Liver (tissue), 9 donors: ENCODE results near the gene DDX46. TPM values are rescaled to one million over a fixed set of nuclear protein-coding genes. Genes with fewer than 3 reads are reported as not detected.
"Not testable (repeated sequence)": the region's sequence is repeated elsewhere in the genome, so short reads cannot be mapped to it uniquely, and the experiment has no call there.

Source experiments
- DNase-seq: peaks from one replicate; pipeline ENCODE4 v3.0.0-alpha.2; 2017; ENCODE audit warnings: low spot score
- H3K27ac ChIP-seq, 2 donors: one replicate each; pipeline ENCODE4 v1.7.0; 2013; ENCODE audit warnings: inconsistent platforms in 2 of 2, low read length in 2 of 2, control low read depth in 1 of 2, low read depth in 1 of 2, mild to moderate bottlenecking in 1 of 2
- H3K27me3 ChIP-seq, 4 donors: one replicate each; pipeline versions ENCODE4 v1.6.1 to v1.7.0; 2013; ENCODE audit warnings: low read length in 3 of 4, inconsistent platforms in 1 of 4, mild to moderate bottlenecking in 1 of 4, moderate library complexity in 1 of 4; ENCODE audit not compliant: control insufficient read depth in 4 of 4, insufficient read depth in 4 of 4
- H3K36me3 ChIP-seq, 4 donors: one replicate each; pipeline versions ENCODE4 v1.6.1 to v1.7.0; 2013; ENCODE audit warnings: low read length in 3 of 4, mild to moderate bottlenecking in 3 of 4, low read depth in 1 of 4, moderate library complexity in 1 of 4; ENCODE audit not compliant: control insufficient read depth in 4 of 4, insufficient read depth in 3 of 4
- H3K4me1 ChIP-seq, 4 donors: one replicate each; pipeline versions ENCODE4 v1.6.1 to v1.7.0; 2013; ENCODE audit warnings: low read length in 3 of 4, mild to moderate bottlenecking in 3 of 4, moderate library complexity in 1 of 4; ENCODE audit not compliant: control insufficient read depth in 4 of 4, insufficient read depth in 4 of 4
- H3K4me3 ChIP-seq, 3 donors: one replicate each; pipeline versions ENCODE4 v1.6.1 to v1.7.0; 2013; ENCODE audit warnings: low read length in 3 of 3, control low read depth in 1 of 3, low read depth in 1 of 3, mild to moderate bottlenecking in 1 of 3
- H3K9ac ChIP-seq, 2 donors: one replicate each; pipeline ENCODE4 v1.7.0; 2013; ENCODE audit warnings: low read length in 2 of 2, mild to moderate bottlenecking in 2 of 2, moderate library complexity in 2 of 2, control low read depth in 1 of 2, low read depth in 1 of 2
- H3K9me3 ChIP-seq, 4 donors: one replicate each; pipeline versions ENCODE4 v1.6.1 to v1.7.0; 2013; ENCODE audit warnings: low read length in 3 of 4; ENCODE audit not compliant: control insufficient read depth in 4 of 4
- CTCF ChIP-seq: fragments of 150-350 bp; IDR thresholded peaks from 2 replicates; pipeline ENCODE4 v1.5.1; 2017; ENCODE audit warnings: improper control_type of control experiment, low read depth, low read length; ENCODE audit not compliant: missing input control
- EGR1 ChIP-seq, 2 donors: IDR thresholded peaks; 2 replicates each; pipeline ENCODE4 v1.6.1; 2016 to 2018; ENCODE audit warnings: antibody characterized with exemption in 2 of 2, low read depth in 2 of 2
- HNF4A ChIP-seq, 2 donors: conservative IDR thresholded peaks; 2 replicates each; pipeline ENCODE4 v1.6.1; 2016; ENCODE audit warnings: antibody characterized with exemption in 2 of 2, mild to moderate bottlenecking in 2 of 2
- HNF4G ChIP-seq: IDR thresholded peaks from 2 replicates; pipeline ENCODE4 v1.6.1; 2016; ENCODE audit warnings: antibody characterized with exemption
- RAD21 ChIP-seq, 2 donors: IDR thresholded peaks; 2 replicates each; pipeline ENCODE4 v1.6.1; 2016; ENCODE audit warnings: antibody characterized with exemption in 2 of 2, mild to moderate bottlenecking in 2 of 2
- ZBTB33 ChIP-seq: IDR thresholded peaks from 2 replicates; pipeline ENCODE4 v1.6.1; 2016; ENCODE audit warnings: antibody characterized with exemption
- WGBS: extraction: QIAGEN DNeasy Blood & Tissue Kit; methylation state at CpG from one replicate; pipeline ENCODE4 v1.1.7; 2013; 5-methylcytosine and 5-hydroxymethylcytosine counted together
- polyA plus RNA-seq, 2 donors: library from polyadenylated mRNA; stranded (reverse) in 1 of 2; unstranded in 1 of 2; fragments of 200-250 nt in 1 of 2; fragments of >200 nt in 1 of 2; fragmentation: Nextera tagmentation in 1 of 2; extraction: Ambion mirVana in 1 of 2; gene quantifications; one replicate each; pipeline versions ENCODE4 v1.2.1 to v1.2.3, GENCODE V29; 2013 to 2015
- total RNA-seq, 2 donors: library from RNA; depleted of rRNA; stranded (reverse); fragments of >200 nt; gene quantifications; one replicate each; pipeline ENCODE4 v1.2.3, GENCODE V29; 2014
- donor health status: healthy.
- donor health status: healthy.
- donor health status: healthy.
- donor health status: healthy.
- donor health status: healthy.

Gene DDX46
- total and polyA plus RNA-seq, 4 donors: 11.2 to 24.3 (median 16.0) TPM

GRCh38 chr5:134846641-134846960 lies 88.0 kb downstream of the DDX46 start:
- DNase-seq: peak; percentile 39
- no peaks in the 10 kb centered on the region for H3K27me3 ChIP-seq
- no peaks in the 10 kb centered on the region for H3K9me3 ChIP-seq
- peak overlapping the region; percentile 64 to 96 (median 94) for H3K4me3 ChIP-seq
- H3K36me3 ChIP-seq: no peaks in the 10 kb centered on the region
- H3K9ac ChIP-seq: peak overlapping the region; percentile 48 to 99
- H3K27ac ChIP-seq: peak overlapping the region; percentile 93 to 96
- peaks cover 6 to 35% (median 21%) of the 10 kb centered on the region in 4 donors for H3K4me1 ChIP-seq
- TF ChIP-seq ZBTB33 (peak; percentile 19), HNF4G (no peak)
- under 1% methylated on average over 11 of the region's 11 CpGs for WGBS

- not testable (repeated sequence) for H3K9me3 ChIP-seq, H3K36me3 ChIP-seq, H3K9ac ChIP-seq, H3K27me3 ChIP-seq, DNase-seq, H3K27ac ChIP-seq, H3K4me3 ChIP-seq
- H3K4me1 ChIP-seq: peaks cover 6 to 36% (median 21%) of the 10 kb centered on the region in 4 donors
- WGBS: 70% methylated on average over 7 of the region's 7 CpGs
Observed at GRCh38 chr5:134849434-134849933, 90.9 kb downstream of the DDX46 start.

GRCh38 chr5:134851307-134851923 lies 92.8 kb downstream of the DDX46 start:
- H3K9ac ChIP-seq: no peak overlapping the region
- 25% methylated on average over 1 of the region's 1 CpG for WGBS
- H3K36me3 ChIP-seq: peaks cover 3 to 15% (median 8%) of the 10 kb centered on the region in 4 donors
- H3K4me1 ChIP-seq: peaks cover 6 to 29% (median 18%) of the 10 kb centered on the region in 4 donors
- H3K27me3 ChIP-seq: no peaks in the 10 kb centered on the region
- no peak overlapping the region for H3K4me3 ChIP-seq
- H3K27ac ChIP-seq: peak overlapping the region in 1 of 2 donors; percentile 35
- no peak for DNase-seq
- peak; percentile 74 for TF ChIP-seq CTCF
- peak; percentile 84 to 90 for TF ChIP-seq RAD21 (IDR thresholded peaks at IDR 0.05)
- peak in 1 of 2 donors; percentile 34 for TF ChIP-seq HNF4A (conservative IDR thresholded peaks at IDR 0.05)
- TF ChIP-seq EGR1 (IDR thresholded peaks at IDR 0.05; ENCODE audit: low read depth in 2 of 2): no peak
- no peak for TF ChIP-seq HNF4G
- no peaks in the 10 kb centered on the region for H3K9me3 ChIP-seq

- H3K9me3 ChIP-seq, H3K27me3 ChIP-seq, H3K4me3 ChIP-seq, H3K27ac ChIP-seq, H3K9ac ChIP-seq, DNase-seq, H3K4me1 ChIP-seq: not testable (repeated sequence)
- peaks cover 5 to 33% (median 26%) of the 10 kb centered on the region in 4 donors for H3K36me3 ChIP-seq
- 86% methylated on average over 7 of the region's 7 CpGs for WGBS
Observed at GRCh38 chr5:134856465-134856864, 97.9 kb downstream of the DDX46 start.
